Peyer's patch (tissue), 4 donors: ENCODE results near the gene ZNF407.

Experiments used
- CTCF ChIP-seq, 6 experiments: fragments of 450-650 bp in 4 of 6; fragments of 200-600 bp in 2 of 6; sonication (generic) in 1 of 6; IDR thresholded peaks; one replicate each; pipeline ENCODE4 v1.5.1; 2017 to 2019; ENCODE audit warnings: antibody characterized with exemption in 6 of 6, mild to moderate bottlenecking in 3 of 6, moderate library complexity in 1 of 6
- POLR2A ChIP-seq, 2 donors: fragments of 450-650 bp; IDR thresholded peaks; one replicate each; pipeline ENCODE4 v1.5.1; 2017; ENCODE audit warnings: antibody characterized with exemption in 2 of 2, mild to moderate bottlenecking in 2 of 2, moderate library complexity in 2 of 2

GRCh38 chr18:74562775-74563174 lies 34.9 kb upstream of the ZNF407 start:
- TF ChIP-seq POLR2A (IDR thresholded peaks at IDR 0.05) (no peak), CTCF (IDR thresholded peaks at IDR 0.05) (no peak)
